GM12873 (cell line): ENCODE data around the gene AFAP1.

Experiments used
- TF ChIP-seq, protein P1 (sequence below): IDR thresholded peaks from 2 replicates; pipeline ENCODE4 v1.5.1; 2012; ENCODE audit warnings: low read depth, mild to moderate bottlenecking, moderate library complexity, low read length, control low read depth; ENCODE audit not compliant: insufficient read depth; ENCODE audit errors: missing control alignments

AFAP1 gene

DNA sequence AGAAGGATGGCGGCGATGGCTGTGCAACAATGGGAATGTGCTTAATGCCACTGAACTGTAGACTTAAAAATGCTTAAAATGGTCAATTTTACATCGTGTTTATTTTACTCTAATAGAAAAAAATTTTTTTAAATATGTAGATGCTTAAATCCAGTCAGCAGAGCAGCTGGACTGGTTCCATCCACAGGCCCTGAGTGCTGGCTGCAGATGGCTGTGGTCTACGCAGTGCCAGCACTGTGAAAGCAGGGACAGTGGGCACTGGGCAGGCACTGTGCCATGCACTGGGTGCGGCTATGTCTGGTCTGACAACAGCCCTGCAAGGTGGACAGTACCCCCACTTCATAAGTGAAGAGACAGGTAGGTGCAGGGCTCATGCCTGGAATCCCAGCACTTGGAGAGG, 175.2 kb downstream of the AFAP1 start:
- TF ChIP-seq, protein P1, sequence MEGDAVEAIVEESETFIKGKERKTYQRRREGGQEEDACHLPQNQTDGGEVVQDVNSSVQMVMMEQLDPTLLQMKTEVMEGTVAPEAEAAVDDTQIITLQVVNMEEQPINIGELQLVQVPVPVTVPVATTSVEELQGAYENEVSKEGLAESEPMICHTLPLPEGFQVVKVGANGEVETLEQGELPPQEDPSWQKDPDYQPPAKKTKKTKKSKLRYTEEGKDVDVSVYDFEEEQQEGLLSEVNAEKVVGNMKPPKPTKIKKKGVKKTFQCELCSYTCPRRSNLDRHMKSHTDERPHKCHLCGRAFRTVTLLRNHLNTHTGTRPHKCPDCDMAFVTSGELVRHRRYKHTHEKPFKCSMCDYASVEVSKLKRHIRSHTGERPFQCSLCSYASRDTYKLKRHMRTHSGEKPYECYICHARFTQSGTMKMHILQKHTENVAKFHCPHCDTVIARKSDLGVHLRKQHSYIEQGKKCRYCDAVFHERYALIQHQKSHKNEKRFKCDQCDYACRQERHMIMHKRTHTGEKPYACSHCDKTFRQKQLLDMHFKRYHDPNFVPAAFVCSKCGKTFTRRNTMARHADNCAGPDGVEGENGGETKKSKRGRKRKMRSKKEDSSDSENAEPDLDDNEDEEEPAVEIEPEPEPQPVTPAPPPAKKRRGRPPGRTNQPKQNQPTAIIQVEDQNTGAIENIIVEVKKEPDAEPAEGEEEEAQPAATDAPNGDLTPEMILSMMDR: no peak

DNA sequence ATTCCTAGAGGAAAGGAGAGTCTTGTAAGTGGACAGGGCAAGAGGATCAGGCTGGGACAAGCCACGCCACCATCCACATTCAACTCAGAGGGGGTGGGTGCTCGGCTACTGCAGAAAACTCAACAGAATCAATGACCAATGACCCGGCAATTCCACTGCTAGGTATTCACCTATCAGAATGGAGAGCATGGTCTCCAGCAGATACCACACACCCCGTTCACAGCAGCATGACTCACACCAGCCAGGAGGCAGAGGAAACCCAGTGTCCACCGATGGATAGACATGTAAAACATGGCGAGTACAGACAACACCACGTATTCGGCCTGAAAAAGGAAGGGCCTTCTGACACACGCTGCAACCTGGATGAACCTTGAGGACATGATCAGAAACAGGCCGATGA, 175.9 kb downstream of the AFAP1 start:
- TF ChIP-seq, protein P1: no peak

DNA sequence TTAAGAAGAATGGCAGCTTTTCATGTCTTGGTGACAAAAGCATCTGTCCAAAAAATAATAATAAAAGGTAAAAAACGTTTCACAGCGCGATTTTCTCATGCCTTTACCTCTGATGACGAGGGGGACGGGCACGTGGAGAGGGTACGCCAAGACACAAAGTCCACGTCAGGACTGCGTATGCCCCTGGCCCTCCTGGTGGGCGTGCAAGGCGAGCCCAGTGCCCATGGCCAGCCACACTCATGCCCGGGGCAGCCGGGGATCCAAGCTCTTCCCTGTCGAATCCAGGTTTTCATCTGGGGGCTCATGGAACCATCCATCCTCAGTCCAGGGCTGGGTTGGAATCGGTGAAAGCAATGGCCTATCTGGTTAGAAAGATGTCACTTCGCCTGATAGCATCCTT, 176.6 kb downstream of the AFAP1 start:
- TF ChIP-seq, protein P1: no peak

DNA sequence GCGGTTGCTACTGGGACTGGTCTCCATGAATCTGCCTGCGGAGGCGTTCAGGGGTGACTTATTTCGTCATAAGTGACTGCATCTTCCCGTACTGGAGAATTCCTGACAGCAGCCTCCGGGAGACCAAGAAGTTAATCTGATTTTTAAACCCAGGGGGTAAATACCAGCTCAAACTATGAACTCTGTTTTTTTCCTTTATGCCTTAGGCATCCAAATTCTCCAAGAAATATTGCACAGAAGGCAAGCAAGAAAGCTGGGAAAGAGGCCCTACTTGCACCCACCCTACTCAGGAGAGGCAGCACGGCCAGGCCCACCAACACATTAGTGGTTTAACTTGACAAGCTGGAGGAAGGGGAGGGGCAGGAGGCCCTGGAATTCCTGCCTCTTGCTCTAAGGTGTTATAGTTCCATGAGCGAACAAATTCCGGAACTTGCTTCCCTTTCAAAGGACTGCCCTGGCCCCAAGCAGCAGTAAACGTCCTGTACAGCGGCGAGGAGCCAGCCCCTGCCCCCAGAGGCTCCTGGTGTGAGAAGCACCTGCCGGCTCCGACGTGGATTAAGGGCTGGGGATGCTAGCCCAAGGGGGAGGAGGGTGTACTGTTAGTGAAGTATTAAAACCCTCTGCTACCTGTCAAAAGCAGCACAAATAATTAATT, 177.2 kb downstream of the AFAP1 start:
- TF ChIP-seq, protein P1: no peak

DNA sequence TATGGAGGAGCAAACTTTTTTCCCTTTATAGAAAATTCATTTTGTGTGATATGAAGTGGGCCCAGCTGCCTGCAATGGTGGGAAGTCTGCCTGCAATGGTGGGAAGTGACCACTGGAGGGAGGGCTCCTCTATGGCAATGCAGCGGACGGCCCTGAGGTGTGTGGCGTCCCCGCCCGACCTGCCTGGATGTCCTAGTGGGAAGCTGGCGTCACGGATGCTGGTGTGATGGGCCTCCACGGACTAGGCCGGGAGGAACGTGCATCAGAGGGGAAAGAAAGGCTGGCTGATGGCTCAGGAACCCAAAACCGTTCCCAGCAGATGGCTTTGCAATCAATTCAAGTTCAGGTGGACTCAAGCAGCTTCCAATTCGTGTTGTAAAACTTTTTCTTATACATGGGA, 177.9 kb downstream of the AFAP1 start:
- TF ChIP-seq, protein P1: peak; percentile 87

DNA sequence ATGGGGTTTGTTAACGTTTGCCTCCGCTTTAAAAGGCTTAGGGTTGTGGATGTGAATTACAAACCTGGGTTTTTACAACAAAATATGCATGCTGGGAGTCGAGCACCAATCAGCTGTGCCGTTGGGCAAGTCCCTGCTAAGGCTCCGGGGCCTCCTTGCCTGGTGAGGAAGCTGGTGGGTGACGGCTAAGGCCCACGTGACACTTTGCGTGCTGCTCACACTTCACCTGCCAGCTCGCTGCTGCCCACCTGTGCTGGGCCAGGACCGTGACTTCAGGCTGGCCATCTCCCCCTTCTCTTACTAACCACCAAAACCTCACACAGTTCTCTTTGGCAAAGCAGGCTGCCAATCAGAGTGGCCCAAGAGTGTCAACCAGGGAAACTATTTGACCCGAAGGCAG, 178.3 kb downstream of the AFAP1 start:
- TF ChIP-seq, protein P1: no peak

DNA sequence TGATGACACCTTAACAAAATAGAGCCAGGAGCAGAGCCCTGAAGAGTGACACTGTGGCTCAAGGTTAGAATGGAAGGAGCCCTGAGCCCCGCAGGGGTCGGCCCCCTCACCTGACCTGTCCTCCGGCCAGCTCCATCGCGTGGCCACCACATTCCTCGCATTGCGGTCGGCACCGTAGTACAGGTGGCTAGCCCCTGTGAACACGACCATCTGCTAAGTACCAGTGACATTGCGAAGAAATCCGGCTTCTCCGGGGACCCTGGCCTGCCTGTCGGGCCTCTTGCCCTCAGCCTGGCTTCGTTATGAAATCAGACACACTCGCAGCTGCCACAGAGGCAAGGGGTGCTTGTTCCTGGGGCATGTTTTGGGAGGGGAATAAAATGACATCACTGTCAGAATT, 179.0 kb downstream of the AFAP1 start:
- TF ChIP-seq, protein P1: no peak
